ENCODE results near the gene CHRNA7. TPM values are rescaled to one million over a fixed set of nuclear protein-coding genes. Genes with fewer than 3 reads are reported as not detected.

Gene CHRNA7
- 0.17 and 0.26 TPM in 2 replicates for total RNA-seq
- 0.09 and 0.62 TPM in 2 replicates for polyA plus RNA-seq
- 0.17 and 0.41 TPM in 2 replicates for polyA plus RNA-seq (2012)
- 5.2 TPM in 1 of 2 replicates, not detected in the other for polyA minus RNA-seq (ENCODE audit: low replicate concordance)

- peak; percentile 12 to 42 for DNase-seq (ENCODE audit: low read depth in 2 of 2)
- H3K4me3 ChIP-seq (replicated peaks in 1 of 4; ENCODE audit: control extremely low read depth in 1 of 4, insufficient read depth in 1 of 4, low read depth in 3 of 4, low read length in 4 of 4) = peak within 1 kb of the TSS in 3 of 4 experiments; percentile 23 to 40 (median 35)
These were observed at the start of gene CHRNA7 for GRCh38 chr15:32029862-32030781. TSS of gene CHRNA7 (plus strand) at chr15:32030515. CDS start at chr15:32030595, 80 bp downstream.

GRCh38 chr15:31985607-31986006, 44.7 kb upstream of the CHRNA7 start:
- no peaks in the 10 kb centered on the region for H4K20me1 ChIP-seq (ENCODE audit: control insufficient read depth, extremely low read depth, insufficient read depth, low read length)
- H3K27ac ChIP-seq (ENCODE audit: insufficient read depth, low read length) = no peak overlapping the region
- no peak for TF ChIP-seq CTCF (conservative IDR thresholded peaks at IDR 0.05 in 1 of 2, IDR thresholded peaks at IDR 0.05 in 1 of 2; ENCODE audit: low read depth in 1 of 2, low read length in 2 of 2)
- TF ChIP-seq EZH2 (IDR thresholded peaks at IDR 0.05; ENCODE audit: low read length, missing control alignments) = no peak
- H3K79me2 ChIP-seq (ENCODE audit: control insufficient read depth, insufficient read depth, low read length) = no peaks in the 10 kb centered on the region
- DNase-seq (ENCODE audit: low read depth in 2 of 2) = no peak
- no peaks in the 10 kb centered on the region for H3K27me3 ChIP-seq (ENCODE audit: control insufficient read depth, insufficient read depth, low read length)
- no peak overlapping the region for H3K9ac ChIP-seq (ENCODE audit: insufficient read depth, low read length)
- no peaks in the 10 kb centered on the region for H3K36me3 ChIP-seq (ENCODE audit: control insufficient read depth, insufficient read depth, low read length)
- no peak overlapping the region for H2AFZ ChIP-seq (ENCODE audit: low read length)
- no peak overlapping the region for H3K4me3 ChIP-seq (replicated peaks in 1 of 4; ENCODE audit: control extremely low read depth in 1 of 4, insufficient read depth in 1 of 4, low read depth in 3 of 4, low read length in 4 of 4)
- no peaks in the 10 kb centered on the region for H3K9me3 ChIP-seq (ENCODE audit: control insufficient read depth, insufficient read depth, low read depth, low read length)
- no peaks in the 10 kb centered on the region for H3K4me1 ChIP-seq (ENCODE audit: control insufficient read depth, extremely low read depth, insufficient read depth, low read length)
- no peak overlapping the region for H3K4me2 ChIP-seq (ENCODE audit: extremely low read depth, insufficient read depth, low read length)

More at GRCh38 chr15:32029862-32030781, at the start of gene CHRNA7:
- Histone ChIP-seq H3K79me2 (ENCODE audit: control insufficient read depth, insufficient read depth, low read length) (no peaks in the 10 kb centered on the region), H4K20me1 (ENCODE audit: control insufficient read depth, extremely low read depth, insufficient read depth, low read length) (no peaks in the 10 kb centered on the region), H2AFZ (ENCODE audit: low read length) (no peak within 1 kb of the TSS), H3K9ac (ENCODE audit: insufficient read depth, low read length) (no peak within 1 kb of the TSS), H3K27me3 (ENCODE audit: control insufficient read depth, insufficient read depth, low read length) (peaks cover 9% of the 10 kb centered on the region), H3K4me1 (ENCODE audit: control insufficient read depth, extremely low read depth, insufficient read depth, low read length) (no peaks in the 10 kb centered on the region), H3K36me3 (ENCODE audit: control insufficient read depth, insufficient read depth, low read length) (no peaks in the 10 kb centered on the region), H3K27ac (ENCODE audit: insufficient read depth, low read length) (no peak within 1 kb of the TSS), H3K4me2 (ENCODE audit: extremely low read depth, insufficient read depth, low read length) (peak within 1 kb of the TSS; percentile 68), H3K9me3 (ENCODE audit: control insufficient read depth, insufficient read depth, low read depth, low read length) (no peaks in the 10 kb centered on the region)
- TF ChIP-seq CTCF (conservative IDR thresholded peaks at IDR 0.05 in 1 of 2, IDR thresholded peaks at IDR 0.05 in 1 of 2; ENCODE audit: low read depth in 1 of 2, low read length in 2 of 2) = no peak
- TF ChIP-seq EZH2 (IDR thresholded peaks at IDR 0.05; ENCODE audit: low read length, missing control alignments) = no peak

GRCh38 chr15:31993062-31993461, 37.3 kb upstream of the CHRNA7 start:
- no peak for TF ChIP-seq CTCF (conservative IDR thresholded peaks at IDR 0.05 in 1 of 2, IDR thresholded peaks at IDR 0.05 in 1 of 2; ENCODE audit: low read depth in 1 of 2, low read length in 2 of 2)
- no peak for TF ChIP-seq EZH2 (IDR thresholded peaks at IDR 0.05; ENCODE audit: low read length, missing control alignments)
- Histone ChIP-seq H3K79me2 (ENCODE audit: control insufficient read depth, insufficient read depth, low read length) (no peaks in the 10 kb centered on the region), H3K36me3 (ENCODE audit: control insufficient read depth, insufficient read depth, low read length) (no peaks in the 10 kb centered on the region), H3K27ac (ENCODE audit: insufficient read depth, low read length) (no peak overlapping the region), H3K9me3 (ENCODE audit: control insufficient read depth, insufficient read depth, low read depth, low read length) (no peaks in the 10 kb centered on the region), H3K4me1 (ENCODE audit: control insufficient read depth, extremely low read depth, insufficient read depth, low read length) (no peaks in the 10 kb centered on the region), H3K9ac (ENCODE audit: insufficient read depth, low read length) (no peak overlapping the region), H4K20me1 (ENCODE audit: control insufficient read depth, extremely low read depth, insufficient read depth, low read length) (no peaks in the 10 kb centered on the region), H3K27me3 (ENCODE audit: control insufficient read depth, insufficient read depth, low read length) (no peaks in the 10 kb centered on the region), H3K4me2 (ENCODE audit: extremely low read depth, insufficient read depth, low read length) (no peak overlapping the region), H2AFZ (ENCODE audit: low read length) (no peak overlapping the region), H3K4me3 (replicated peaks in 1 of 4; ENCODE audit: control extremely low read depth in 1 of 4, insufficient read depth in 1 of 4, low read depth in 3 of 4, low read length in 4 of 4) (no peak overlapping the region)
- no peak for DNase-seq (ENCODE audit: low read depth in 2 of 2)

All from fibroblast of lung (primary cell).